Uterus (tissue), 2 donors: ENCODE measurements around the gene FITM1.

Experiments
- CTCF ChIP-seq, 4 experiments: fragments of 200-600 bp in 2 of 4; fragments of 450-650 bp in 2 of 4; sonication (generic) in 2 of 4; IDR thresholded peaks; one replicate each; pipeline ENCODE4 v1.5.1; 2016 to 2019; ENCODE audit warnings: antibody characterized with exemption in 4 of 4, mild to moderate bottlenecking in 2 of 4, moderate library complexity in 1 of 4
- POLR2A ChIP-seq, 2 donors: fragments of 450-650 bp; IDR thresholded peaks; one replicate each; pipeline ENCODE4 v1.6.1; 2016; ENCODE audit warnings: antibody characterized with exemption in 2 of 2, mild to moderate bottlenecking in 1 of 2, moderate library complexity in 1 of 2

GRCh38 chr14:24144451-24144850 is 14.0 kb downstream of the FITM1 start:
- TF ChIP-seq CTCF (IDR thresholded peaks at IDR 0.05) = no peak
- TF ChIP-seq POLR2A (IDR thresholded peaks at IDR 0.05) = no peak
